ENCODE results near the gene B3GALT6.
"Not testable (repeated sequence)": the region's sequence is repeated elsewhere in the genome, so short reads cannot be mapped to it uniquely, and the experiment has no call there.

The B3GALT6 gene

DNA sequence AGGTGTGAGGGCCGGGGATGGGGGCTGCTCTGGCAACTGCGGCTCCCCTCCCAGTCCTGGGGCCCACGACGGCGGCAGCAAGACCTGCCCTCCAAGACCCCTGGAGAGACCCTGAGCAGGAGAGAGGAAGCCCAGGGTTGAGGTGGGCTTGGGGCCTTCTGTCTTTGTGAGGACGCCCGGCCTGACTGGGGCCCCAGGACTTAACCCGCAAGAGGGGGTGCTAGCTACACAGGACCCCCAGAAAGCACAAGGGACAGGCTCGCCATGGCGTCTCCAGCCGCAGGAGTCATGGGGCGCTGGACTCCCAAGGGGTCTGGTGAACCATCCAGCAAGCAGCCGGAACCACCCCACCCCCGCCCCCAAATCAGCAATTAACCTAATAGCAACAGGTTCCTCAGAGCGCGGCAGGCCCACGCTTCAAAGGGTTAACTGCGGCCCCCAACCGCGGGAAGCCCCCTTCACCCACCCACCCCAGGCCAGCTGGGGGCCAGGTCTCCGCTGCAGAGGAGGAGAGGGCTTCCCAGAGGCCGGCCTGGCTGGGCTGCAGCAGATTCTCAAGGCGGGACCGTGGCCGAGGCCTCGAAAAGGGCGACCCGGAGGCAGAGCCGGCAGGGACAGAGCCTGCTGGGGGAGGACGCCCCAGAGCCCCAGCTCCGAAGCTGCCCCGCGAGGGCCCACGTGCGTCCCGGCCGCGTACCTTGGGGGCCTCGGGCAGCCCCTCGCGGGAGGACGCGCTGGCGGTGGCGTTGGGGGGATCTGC, 14.0 kb downstream of the B3GALT6 start:
- Histone ChIP-seq H3K4me3 (replicated peaks; ENCODE audit: low read depth, low read length) (no peak overlapping the region), H3K27me3 (replicated peaks; ENCODE audit: control insufficient read depth, insufficient read depth, low read length) (no peaks in the 10 kb centered on the region; the same call in 1 of the 2 replicates), H3K36me3 (ENCODE audit: control insufficient read depth, insufficient read depth, low read length) (no peaks in the 10 kb centered on the region)
- no peak for DNase-seq (ENCODE audit: extremely low read depth, insufficient read length)
- TF ChIP-seq, protein P1, sequence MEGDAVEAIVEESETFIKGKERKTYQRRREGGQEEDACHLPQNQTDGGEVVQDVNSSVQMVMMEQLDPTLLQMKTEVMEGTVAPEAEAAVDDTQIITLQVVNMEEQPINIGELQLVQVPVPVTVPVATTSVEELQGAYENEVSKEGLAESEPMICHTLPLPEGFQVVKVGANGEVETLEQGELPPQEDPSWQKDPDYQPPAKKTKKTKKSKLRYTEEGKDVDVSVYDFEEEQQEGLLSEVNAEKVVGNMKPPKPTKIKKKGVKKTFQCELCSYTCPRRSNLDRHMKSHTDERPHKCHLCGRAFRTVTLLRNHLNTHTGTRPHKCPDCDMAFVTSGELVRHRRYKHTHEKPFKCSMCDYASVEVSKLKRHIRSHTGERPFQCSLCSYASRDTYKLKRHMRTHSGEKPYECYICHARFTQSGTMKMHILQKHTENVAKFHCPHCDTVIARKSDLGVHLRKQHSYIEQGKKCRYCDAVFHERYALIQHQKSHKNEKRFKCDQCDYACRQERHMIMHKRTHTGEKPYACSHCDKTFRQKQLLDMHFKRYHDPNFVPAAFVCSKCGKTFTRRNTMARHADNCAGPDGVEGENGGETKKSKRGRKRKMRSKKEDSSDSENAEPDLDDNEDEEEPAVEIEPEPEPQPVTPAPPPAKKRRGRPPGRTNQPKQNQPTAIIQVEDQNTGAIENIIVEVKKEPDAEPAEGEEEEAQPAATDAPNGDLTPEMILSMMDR (IDR thresholded peaks at IDR 0.05; ENCODE audit: insufficient read depth, low read length, poor library complexity, severe bottlenecking) = no peak

DNA sequence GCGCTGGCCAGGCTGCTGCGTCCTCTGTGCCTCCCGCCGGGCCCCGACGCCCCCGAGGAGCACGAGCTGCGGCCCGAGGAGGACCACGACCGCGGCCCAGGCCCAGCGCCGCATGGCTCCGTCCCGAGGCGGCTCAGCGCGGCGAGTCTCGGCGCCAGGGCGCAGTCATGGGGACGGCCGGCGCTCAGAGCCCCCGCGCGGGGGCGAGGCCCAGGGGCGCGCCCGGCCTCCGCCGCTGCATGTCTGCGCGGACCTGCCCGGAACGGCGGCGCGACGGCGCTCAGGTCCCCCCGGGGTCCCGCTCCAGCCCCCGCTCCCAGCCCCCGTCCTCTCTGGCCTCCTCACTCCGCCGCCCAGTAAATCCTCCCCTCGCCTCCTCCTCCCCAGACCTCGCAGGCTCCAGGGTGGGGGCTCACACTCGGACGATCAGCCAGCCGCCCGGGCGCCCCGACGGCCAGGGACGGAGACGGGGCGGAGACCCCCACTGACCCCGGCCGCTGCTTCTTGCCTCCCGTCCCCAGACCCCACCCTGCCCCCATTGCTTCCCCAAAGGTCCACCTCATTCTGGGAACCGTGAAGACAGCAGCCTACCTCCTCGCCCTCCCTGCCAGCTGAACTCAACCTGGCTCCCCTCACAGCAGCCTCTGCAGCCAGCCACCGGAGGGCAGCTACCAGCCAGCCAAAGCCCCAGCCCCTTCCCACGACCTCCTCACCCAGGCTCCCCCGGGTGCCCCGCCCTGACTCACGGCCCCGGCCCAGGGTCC, 14.7 kb downstream of the B3GALT6 start, which contains the start of gene C1QTNF12:
Gene C1QTNF12, minus strand, starts transcription at position 146 of the 764 bp plus-strand sequence. Its CDS starts 32 bp downstream, at position 114.
- DNase-seq (ENCODE audit: extremely low read depth, insufficient read length) = no peak
- Histone ChIP-seq H3K4me3 (replicated peaks; ENCODE audit: low read depth, low read length) (no peak within 1 kb of the TSS), H3K36me3 (ENCODE audit: control insufficient read depth, insufficient read depth, low read length) (no peaks in the 10 kb centered on the region), H3K27me3 (replicated peaks; ENCODE audit: control insufficient read depth, insufficient read depth, low read length) (no peaks in the 10 kb centered on the region; the same call in 1 of the 2 replicates)
- TF ChIP-seq, protein P1 (IDR thresholded peaks at IDR 0.05; ENCODE audit: insufficient read depth, low read length, poor library complexity, severe bottlenecking) = no peak

DNA sequence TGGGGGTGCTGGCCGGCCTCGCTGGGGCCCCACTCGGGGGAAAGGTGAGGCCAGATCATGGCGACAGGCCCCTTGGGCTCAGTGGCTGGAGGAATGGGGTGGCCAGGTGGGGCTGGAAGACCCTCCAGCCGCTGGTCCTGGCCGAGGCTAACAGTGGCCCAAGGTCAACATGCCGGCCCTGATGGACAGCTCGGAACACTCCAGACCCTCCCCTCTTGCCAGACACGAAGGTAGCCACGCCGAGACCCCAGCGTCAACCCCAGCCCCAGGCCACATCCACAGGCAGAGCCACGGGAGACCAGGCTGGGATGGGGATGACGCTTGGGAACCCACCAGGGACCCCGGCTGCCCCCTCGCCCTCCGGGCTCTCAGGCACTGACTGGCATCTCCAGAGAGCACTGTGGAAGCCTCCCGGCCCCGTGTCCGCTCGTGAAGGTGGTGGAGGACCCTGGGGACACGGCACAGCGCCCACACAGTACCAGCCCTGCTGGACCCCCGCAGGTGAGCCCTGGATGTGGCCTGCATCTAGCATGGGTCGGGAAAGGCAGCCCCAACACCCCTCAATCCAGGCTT, 15.4 kb downstream of the B3GALT6 start:
- TF ChIP-seq, protein P1 (IDR thresholded peaks at IDR 0.05; ENCODE audit: insufficient read depth, low read length, poor library complexity, severe bottlenecking) = no peak

DNA sequence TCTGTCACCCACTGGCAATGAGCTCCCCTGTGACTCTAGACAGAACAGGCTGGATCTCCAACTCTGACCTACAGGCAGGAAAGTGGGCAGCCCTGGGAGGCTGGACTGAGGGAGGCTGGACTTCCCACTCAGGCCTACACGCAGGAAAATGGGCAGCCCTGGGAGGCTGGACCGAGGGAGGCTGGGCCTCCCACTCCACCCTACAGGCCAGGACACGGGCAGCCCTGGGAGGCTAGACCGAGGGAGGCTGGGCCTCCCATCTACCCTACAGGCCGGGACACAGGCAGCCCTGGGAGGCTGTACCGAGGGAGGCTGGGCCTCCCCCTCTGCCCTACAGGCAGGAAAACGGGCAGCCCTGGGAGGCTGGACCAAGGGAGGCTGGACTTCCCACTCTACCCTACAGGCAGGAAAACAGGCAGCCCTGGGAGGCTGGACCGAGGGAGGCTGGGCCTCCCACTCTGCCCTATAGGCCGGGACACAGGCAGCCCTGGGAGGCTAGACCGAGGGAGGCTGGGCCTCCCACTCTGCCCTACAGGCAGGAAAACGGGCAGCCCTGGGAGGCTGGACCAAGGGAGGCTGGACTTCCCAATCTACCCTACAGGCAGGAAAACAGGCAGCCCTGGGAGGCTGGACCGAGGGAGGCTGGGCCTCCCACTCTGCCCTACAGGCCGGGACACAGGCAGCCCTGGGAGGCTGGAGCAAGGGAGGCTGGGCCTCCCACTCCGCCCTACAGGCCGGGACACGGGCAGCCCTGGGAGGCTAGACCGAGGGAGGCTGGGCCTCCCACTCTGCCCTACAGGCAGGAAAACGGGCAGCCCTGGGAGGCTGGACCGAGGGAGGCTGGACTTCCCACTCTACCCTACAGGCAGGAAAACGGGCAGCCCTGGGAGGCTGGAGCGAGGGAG, 16.2 kb downstream of the B3GALT6 start:
- H3K4me3 ChIP-seq (replicated peaks; ENCODE audit: low read depth, low read length); H3K27me3 ChIP-seq (replicated peaks; ENCODE audit: control insufficient read depth, insufficient read depth, low read length); DNase-seq (ENCODE audit: extremely low read depth, insufficient read length); H3K36me3 ChIP-seq (ENCODE audit: control insufficient read depth, insufficient read depth, low read length): not testable (repeated sequence)

More for the DNA sequence above, 15.4 kb downstream of the B3GALT6 start:
- DNase-seq (ENCODE audit: extremely low read depth, insufficient read length) = no peak
- Histone ChIP-seq H3K4me3 (replicated peaks; ENCODE audit: low read depth, low read length) (no peak overlapping the region), H3K36me3 (ENCODE audit: control insufficient read depth, insufficient read depth, low read length) (no peaks in the 10 kb centered on the region), H3K27me3 (replicated peaks; ENCODE audit: control insufficient read depth, insufficient read depth, low read length) (no peaks in the 10 kb centered on the region; the same call in 1 of the 2 replicates)

DNA sequence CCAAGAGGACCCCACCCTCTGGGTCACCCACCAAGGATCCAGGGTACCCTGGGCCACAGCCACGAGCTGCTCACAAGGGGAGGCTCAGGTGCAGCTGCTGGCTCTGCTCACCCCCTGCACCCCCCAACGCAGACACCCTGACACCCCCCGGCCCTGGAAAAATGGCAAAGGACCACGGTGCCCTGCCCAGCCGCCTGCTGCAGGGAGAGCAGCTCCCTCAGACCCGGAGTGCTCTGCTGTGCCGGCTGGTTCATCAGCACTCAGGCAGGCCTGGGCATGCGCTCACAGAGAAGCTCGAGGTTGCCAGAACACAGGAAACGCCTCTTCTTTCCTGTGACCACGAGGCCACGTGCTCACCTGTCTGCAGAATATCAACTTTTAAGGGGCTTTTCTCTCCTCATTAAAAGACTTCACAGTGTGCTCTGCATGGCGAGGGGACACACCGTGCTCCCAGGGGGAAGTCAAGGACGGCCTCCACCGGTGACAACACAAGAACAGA, 18.8 kb downstream of the B3GALT6 start:
- DNase-seq (ENCODE audit: extremely low read depth, insufficient read length) = peak; percentile 69
- H3K36me3 ChIP-seq (ENCODE audit: control insufficient read depth, insufficient read depth, low read length) = peaks cover 11% of the 10 kb centered on the region
- no peaks in the 10 kb centered on the region; the same call in 1 of the 2 replicates for H3K27me3 ChIP-seq (replicated peaks; ENCODE audit: control insufficient read depth, insufficient read depth, low read length)
- TF ChIP-seq, protein P1 (IDR thresholded peaks at IDR 0.05; ENCODE audit: insufficient read depth, low read length, poor library complexity, severe bottlenecking) = no peak
- no peak overlapping the region for H3K4me3 ChIP-seq (replicated peaks; ENCODE audit: low read depth, low read length)

Data from GM06990 (cell line).